HepG2 (cell line): Measurements from ENCODE around the gene KIAA0930. TPM values are rescaled to one million over a fixed set of nuclear protein-coding genes. Genes with fewer than 3 reads are reported as not detected.

ENCODE experiments used
- ATAC-seq: fragments of 200-7000 bp; cut with Tn5 transposase; 3 replicates; pipeline ENCODE4 v1.9.1; 2020; ENCODE audit warnings: mild to moderate bottlenecking, moderate library complexity
- BruUV-seq: library from RNA; stranded (reverse); fragments of 400-500 nt; replicated peaks from 2 replicates; lab custom pipeline; 2021; lab: Mats Ljungman, UMichigan
- CTCF ChIA-PET: fragments of 300-600 bp; formaldehyde crosslinking; extraction: SDS; loops from one replicate; lab custom pipeline; 2021; ENCODE audit warnings: low total read pairs, inconsistent platforms, low intra/inter-chr PET ratio; lab: Yijun Ruan, JAX
- POLR2A ChIA-PET: fragments of 350-600 bp; sonication (Branson Sonifier 250); formaldehyde crosslinking; loops from one replicate; lab custom pipeline; 2020; ENCODE audit warnings: antibody characterized with exemption, inconsistent platforms; lab: Yijun Ruan, JAX
- DNase-seq: peaks from one replicate; pipeline ENCODE4 v3.0.0-alpha.2; 2015; ENCODE audit warnings: low spot score
- FAIRE-seq: peaks from 3 replicates; lab custom pipeline; 2011; peaks lifted over from hg19 to GRCh38; lab: Jason Lieb, UNC
- H2AFZ ChIP-seq: one replicate; pipeline ENCODE4 v1.6.1; 2011; ENCODE audit warnings: low read length, inconsistent platforms
- H3K27ac ChIP-seq: fragments of 300-600 bp; 3 replicates; pipeline ENCODE4 v1.8.0; 2011; ENCODE audit warnings: mixed run types, mild to moderate bottlenecking, mixed read lengths, low read length, inconsistent platforms; ENCODE audit not compliant: insufficient read depth; ENCODE audit errors: extremely low read length
- H3K27me3 ChIP-seq, 2 experiments: fragments of 200-600 bp in 1 of 2; 2 replicates in 1 of 2; 3 replicates in 1 of 2; pipeline versions ENCODE4 v1.6.0 to v1.8.0; 2011; ENCODE audit warnings: low read length in 2 of 2, mild to moderate bottlenecking in 2 of 2, moderate library complexity in 2 of 2, inconsistent platforms in 1 of 2; ENCODE audit not compliant: insufficient read depth in 2 of 2, control insufficient read depth in 1 of 2
- H3K36me3 ChIP-seq, 2 experiments: fragments of 200-600 bp in 1 of 2; replicated peaks in 1 of 2; 2 replicates in 1 of 2; 3 replicates in 1 of 2; pipeline versions ENCODE4 v1.5.1 to v1.8.0; 2011; ENCODE audit warnings: low read length in 2 of 2, inconsistent platforms in 1 of 2; ENCODE audit not compliant: insufficient read depth in 2 of 2, control insufficient read depth in 1 of 2
- H3K4me1 ChIP-seq: 2 replicates; pipeline ENCODE4 v1.5.1; 2012; ENCODE audit warnings: low read length, inconsistent platforms; ENCODE audit not compliant: insufficient read depth
- H3K4me2 ChIP-seq: 2 replicates; pipeline ENCODE4 v1.6.0; 2011; ENCODE audit warnings: low read depth, low read length, inconsistent platforms
- H3K4me3 ChIP-seq, 3 experiments: fragments of 200-600 bp in 1 of 3; sonication (generic), shearing (Covaris generic) in 1 of 3; replicated peaks in 1 of 3; 2 replicates each; pipeline ENCODE4 v1.5.1; 2011 to 2016; ENCODE audit warnings: low read length in 3 of 3, inconsistent platforms in 2 of 3, low read depth in 2 of 3, mild to moderate bottlenecking in 2 of 3, control low read depth in 1 of 3, mixed read lengths in 1 of 3; ENCODE audit not compliant: insufficient read depth in 1 of 3
- H3K79me2 ChIP-seq: one replicate; pipeline ENCODE4 v1.6.1; 2011; ENCODE audit warnings: low read length, inconsistent platforms; ENCODE audit not compliant: insufficient read depth
- H3K9ac ChIP-seq: 2 replicates; pipeline ENCODE4 v1.6.0; 2011; ENCODE audit warnings: mild to moderate bottlenecking, low read depth, low read length, inconsistent platforms; ENCODE audit not compliant: insufficient read depth
- H3K9me3 ChIP-seq: 2 replicates; pipeline ENCODE4 v1.5.1; 2012; ENCODE audit warnings: mild to moderate bottlenecking, low read length
- H4K20me1 ChIP-seq: 2 replicates; pipeline ENCODE4 v1.6.0; 2011; ENCODE audit warnings: inconsistent platforms, mild to moderate bottlenecking, low read length, moderate library complexity; ENCODE audit not compliant: insufficient read depth
- HDAC6 ChIP-seq: fragments of 200-600 bp; sonication (generic); IDR thresholded peaks from 2 replicates; pipeline ENCODE4 v1.7.0; 2017; ENCODE audit warnings: mild to moderate bottlenecking, antibody characterized with exemption, low read length, low read depth
- HNF4G ChIP-seq, 2 experiments: sonication (generic) in 1 of 2; formaldehyde crosslinking in 1 of 2; IDR thresholded peaks; 2 replicates each; pipeline versions ENCODE4 v1.4.0 to v1.6.1; 2011 to 2020; ENCODE audit warnings: borderline replicate concordance in 2 of 2, low read depth in 2 of 2, mild to moderate bottlenecking in 2 of 2, low read length in 1 of 2, missing genetic modification reagents in 1 of 2, moderate library complexity in 1 of 2
- MAFK ChIP-seq, 2 experiments: IDR thresholded peaks in 1 of 2; conservative IDR thresholded peaks in 1 of 2; 2 replicates each; pipeline ENCODE4 v1.6.1; 2011; ENCODE audit warnings: improper control_type of control experiment in 2 of 2, low read length in 2 of 2
- MLX ChIP-seq: IDR thresholded peaks from 2 replicates; pipeline ENCODE4 v1.6.1; 2016
- NFYB ChIP-seq: sonication (generic); formaldehyde crosslinking; IDR thresholded peaks from 2 replicates; pipeline ENCODE4 v1.4.0; 2020; ENCODE audit warnings: missing genetic modification reagents
- NR2F2 ChIP-seq: IDR thresholded peaks from 2 replicates; pipeline ENCODE4 v1.6.1; 2012; ENCODE audit warnings: low read depth, inconsistent platforms, borderline replicate concordance
- REPIN1 ChIP-seq: sonication (generic); formaldehyde crosslinking; IDR thresholded peaks from 2 replicates; pipeline ENCODE4 v1.8.0; 2022; ENCODE audit warnings: missing genetic modification reagents, low read depth, mild to moderate bottlenecking, borderline replicate concordance
- TFAP4 ChIP-seq: sonication (generic); IDR thresholded peaks from 2 replicates; pipeline ENCODE4 v1.6.1; 2016; ENCODE audit warnings: low read depth, borderline replicate concordance
- TP53 ChIP-seq: sonication (generic); formaldehyde crosslinking; conservative IDR thresholded peaks from 2 replicates; pipeline ENCODE4 v1.4.0; 2020; ENCODE audit warnings: missing genetic modification reagents
- ZMYM2 ChIP-seq: sonication (generic); formaldehyde crosslinking; IDR thresholded peaks from 2 replicates; pipeline ENCODE4 v1.8.0; 2022; ENCODE audit warnings: mild to moderate bottlenecking, missing genetic modification reagents
- ZNF121 ChIP-seq: sonication (generic); formaldehyde crosslinking; IDR thresholded peaks from 2 replicates; pipeline ENCODE4 v1.5.0; 2020; ENCODE audit warnings: mild to moderate bottlenecking, missing genetic modification reagents
- ZNF180 ChIP-seq: sonication (generic); formaldehyde crosslinking; IDR thresholded peaks from 2 replicates; pipeline ENCODE4 v1.4.0; 2020; ENCODE audit warnings: low read depth, missing genetic modification reagents, borderline replicate concordance
- ZNF780A ChIP-seq: sonication (generic); formaldehyde crosslinking; IDR thresholded peaks from 2 replicates; pipeline ENCODE4 v1.8.0; 2022; ENCODE audit warnings: mild to moderate bottlenecking, missing genetic modification reagents, moderate library complexity
- WGBS: methylation state at CpG from one replicate; pipeline ENCODE4 v1.1.6; 2017; ENCODE audit warnings: low lambda C conversion rate; 5-methylcytosine and 5-hydroxymethylcytosine counted together
- in situ Hi-C: cut with HindIII; loops from 2 replicates; pipeline ENCODE4 v1.10.0; 2017; ENCODE audit warnings: low pct_unique_long_range_greater_than_20kb; ENCODE audit not compliant: extremely low pct_ligation_motif_present
- intact Hi-C: fragments of 100-400 bp; cut with micrococcal nuclease; formaldehyde crosslinking; loops from one replicate; pipeline ENCODE4 v1.10.0; 2022; ENCODE audit not compliant: unreplicated experiment
- polyA plus RNA-seq, 8 experiments: library from polyadenylated mRNA; depleted of rRNA in 3 of 8; stranded (reverse) in 7 of 8; unstranded in 1 of 8; fragments of >200 nt; fragmentation: Illumina TruSeq in 4 of 8; extraction: Trizol in 4 of 8; gene quantifications; 2 replicates each; pipeline versions ENCODE4 v1.2.1 to v1.2.3, GENCODE V29; 2011 to 2016; ENCODE audit warnings: low read depth in 4 of 8, missing spikeins in 1 of 8, mixed read lengths in 1 of 8; ENCODE audit not compliant: insufficient read depth in 1 of 8
- total RNA-seq, 5 experiments: library from RNA; depleted of rRNA; stranded (reverse); fragments of >200 nt; fragmentation: Illumina TruSeq; extraction: Trizol; gene quantifications; 2 replicates each; pipeline ENCODE4 v1.2.3, GENCODE V29; 2016; ENCODE audit warnings: low read depth in 1 of 5
- TF ChIP-seq, protein P1 (sequence below): sonication (generic); formaldehyde crosslinking; IDR thresholded peaks from 2 replicates; pipeline ENCODE4 v1.5.0; 2020; ENCODE audit warnings: missing genetic modification reagents, mild to moderate bottlenecking, borderline replicate concordance

KIAA0930 gene
- total and polyA plus RNA-seq, 2 of the 13 experiments (the other 11 are each of a cell fraction or from before 2014, with no cell fraction given) = 27.0 to 38.2 TPM

GRCh38 chr22:45225732-45226502 is 14.8 kb downstream of the KIAA0930 start (continued):
- peak; percentile 26; the same call in 1 of the 2 replicates for TF ChIP-seq ZNF121 (CRISPR knock-in tag)
- TF ChIP-seq ZNF180 (CRISPR knock-in tag) = no peak
- TF ChIP-seq, protein P1, sequence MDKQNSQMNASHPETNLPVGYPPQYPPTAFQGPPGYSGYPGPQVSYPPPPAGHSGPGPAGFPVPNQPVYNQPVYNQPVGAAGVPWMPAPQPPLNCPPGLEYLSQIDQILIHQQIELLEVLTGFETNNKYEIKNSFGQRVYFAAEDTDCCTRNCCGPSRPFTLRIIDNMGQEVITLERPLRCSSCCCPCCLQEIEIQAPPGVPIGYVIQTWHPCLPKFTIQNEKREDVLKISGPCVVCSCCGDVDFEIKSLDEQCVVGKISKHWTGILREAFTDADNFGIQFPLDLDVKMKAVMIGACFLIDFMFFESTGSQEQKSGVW (CRISPR knock-in tag) = no peak
- TF ChIP-seq ZNF780A (CRISPR knock-in tag) = no peak
- no peak for TF ChIP-seq MLX (CRISPR knock-in tag)
- no peak for TF ChIP-seq MAFK (conservative IDR thresholded peaks at IDR 0.05 in 1 of 2, IDR thresholded peaks at IDR 0.05 in 1 of 2; ENCODE audit: low read length in 2 of 2)
- TF ChIP-seq HDAC6 = no peak

GRCh38 chr22:45224988-45225731 is 15.5 kb downstream of the KIAA0930 start:
- 84% methylated on average over 8 of the region's 19 CpGs for WGBS
- intact Hi-C loops = no loop called here
- Histone ChIP-seq H3K36me3 (no peaks in the 10 kb centered on the region), H3K79me2 (peaks cover 13% of the 10 kb centered on the region), H3K27ac (peak overlapping the region; percentile 40), H3K9me3 (no peaks in the 10 kb centered on the region), H2AFZ (no peak overlapping the region), H4K20me1 (no peaks in the 10 kb centered on the region; the same call in 1 of the 2 replicates), H3K9ac (no peak overlapping the region), H3K4me3 (no peak overlapping the region), H3K27me3 (no peaks in the 10 kb centered on the region), H3K4me1 (peaks cover 42% of the 10 kb centered on the region), H3K4me2 (peak overlapping the region; percentile 38)
- ChIA-PET CTCF (no interaction called here), POLR2A (no interaction called here)
- DNase-seq (no peak), FAIRE-seq (no peak), ATAC-seq (peak; percentile 37)
- in situ Hi-C loops = no loop called here
- BruUV-seq = no TSS peak
- TF ChIP-seq HNF4G (IDR thresholded peaks at IDR 0.05; ENCODE audit: borderline replicate concordance, low read depth, low read length) (peak; percentile 73), HNF4G (CRISPR knock-in tag; IDR thresholded peaks at IDR 0.05; ENCODE audit: borderline replicate concordance, low read depth) (no peak), ZMYM2 (CRISPR knock-in tag) (no peak), TP53 (CRISPR knock-in tag) (no peak), TFAP4 (peak; percentile 17; the same call in 1 of the 2 replicates), NR2F2 (no peak), REPIN1 (CRISPR knock-in tag) (no peak), NFYB (CRISPR knock-in tag) (no peak)
